Measurements from ENCODE around the gene HSPB6. TPM values are rescaled to one million over a fixed set of nuclear protein-coding genes. Genes with fewer than 3 reads are reported as not detected.
"Not testable (repeated sequence)": the region's sequence is repeated elsewhere in the genome, so short reads cannot be mapped to it uniquely, and the experiment has no call there.

HSPB6 gene
- total RNA-seq, 2 experiments from 2014 or later: 0.53 to 0.93 TPM

- Mint-ChIP-seq H3K27ac (no peak overlapping the region), H3K4me3 (peak overlapping the region; percentile 75), H3K27me3 (no peaks in the 10 kb centered on the region), H3K4me1 (peaks cover 12% of the 10 kb centered on the region), H3K36me3 (ENCODE audit: low read depth) (no peaks in the 10 kb centered on the region), H3K9me3 (ENCODE audit: low read depth) (no peaks in the 10 kb centered on the region)
- DNase-seq (no peak), ATAC-seq (no peak)
- intact Hi-C loops (cut with DNase I, micrococcal nuclease): loop anchor here (1.0 to 2.0 kb wide), 17 partner anchors 16 to 366 kb away; partner anchors contain the start of genes LIN37 (in 2 of the 2), PROSER3 (in 2 of the 2), PSENEN (in 2 of the 2) and U2AF1L4 (in 2 of the 2)
- ChIA-PET CTCF (interaction anchor here (0.6 kb wide), 1 partner anchor 15 kb away, joined by 4 read pairs; no protein-coding TSS in a partner anchor), POLR2A (no interaction called here)
Observed at GRCh38 chr19:35774274-35775045, 17.6 kb upstream of the HSPB6 start.

- Mint-ChIP-seq H3K4me1 (peaks cover 12% of the 10 kb centered on the region), H3K36me3 (ENCODE audit: low read depth) (peaks cover 6% of the 10 kb centered on the region), H3K9me3 (ENCODE audit: low read depth) (no peaks in the 10 kb centered on the region), H3K27ac (no peak overlapping the region), H3K27me3 (no peaks in the 10 kb centered on the region), H3K4me3 (no peak overlapping the region)
- ATAC-seq: no peak
- ChIA-PET POLR2A (no interaction called here), CTCF (no interaction called here)
- no peak for DNase-seq
- intact Hi-C loops (cut with DNase I, micrococcal nuclease): no loop called here
Observed at GRCh38 chr19:35773020-35773806, 16.4 kb upstream of the HSPB6 start.

GRCh38 chr19:35772362-35772761, 15.5 kb upstream of the HSPB6 start:
- H3K9me3 Mint-ChIP-seq (ENCODE audit: low read depth); H3K36me3 Mint-ChIP-seq (ENCODE audit: low read depth); ATAC-seq; H3K27me3 Mint-ChIP-seq; H3K27ac Mint-ChIP-seq; POLR2A ChIA-PET; H3K4me3 Mint-ChIP-seq; DNase-seq; intact Hi-C loops (cut with DNase I, micrococcal nuclease); CTCF ChIA-PET: not testable (repeated sequence)
- peaks cover 12% of the 10 kb centered on the region for H3K4me1 Mint-ChIP-seq

GRCh38 chr19:35768082-35768421, 11.2 kb upstream of the HSPB6 start:
- Mint-ChIP-seq H3K4me3 (no peak overlapping the region), H3K9me3 (ENCODE audit: low read depth) (no peaks in the 10 kb centered on the region), H3K27ac (no peak overlapping the region), H3K27me3 (no peaks in the 10 kb centered on the region), H3K4me1 (no peaks in the 10 kb centered on the region), H3K36me3 (ENCODE audit: low read depth) (peaks cover 18% of the 10 kb centered on the region)
- DNase-seq (no peak), ATAC-seq (no peak)
- ChIA-PET POLR2A (no interaction called here), CTCF (no interaction called here)
- intact Hi-C loops (cut with DNase I, micrococcal nuclease): no loop called here

- Mint-ChIP-seq H3K9me3 (ENCODE audit: low read depth) (no peaks in the 10 kb centered on the region), H3K36me3 (ENCODE audit: low read depth) (peaks cover 18% of the 10 kb centered on the region), H3K27ac (no peak overlapping the region), H3K27me3 (no peaks in the 10 kb centered on the region), H3K4me3 (no peak overlapping the region), H3K4me1 (no peaks in the 10 kb centered on the region)
- ATAC-seq (no peak), DNase-seq (no peak)
- ChIA-PET CTCF (no interaction called here), POLR2A (no interaction called here)
- intact Hi-C loops (cut with DNase I, micrococcal nuclease): no loop called here
Observed at GRCh38 chr19:35767288-35768081, 10.7 kb upstream of the HSPB6 start.

GRCh38 chr19:35766571-35767104, 9.8 kb upstream of the HSPB6 start:
- CTCF ChIA-PET: no interaction called here
- intact Hi-C loops (cut with DNase I, micrococcal nuclease): no loop called here
- H3K9me3 Mint-ChIP-seq (ENCODE audit: low read depth): no peaks in the 10 kb centered on the region
- ATAC-seq: no peak
- H3K4me1 Mint-ChIP-seq: no peaks in the 10 kb centered on the region
- no peaks in the 10 kb centered on the region for H3K27me3 Mint-ChIP-seq
- no peak overlapping the region for H3K4me3 Mint-ChIP-seq
- POLR2A ChIA-PET: no interaction called here
- H3K27ac Mint-ChIP-seq: no peak overlapping the region
- no peak for DNase-seq
- H3K36me3 Mint-ChIP-seq (ENCODE audit: low read depth): peaks cover 23% of the 10 kb centered on the region

- CTCF ChIA-PET: interaction anchor here (0.5 kb wide), 1 partner anchor 45 kb away, joined by 3 read pairs; no protein-coding TSS in a partner anchor
- no peak for ATAC-seq
- POLR2A ChIA-PET: interaction anchor here (0.6 kb wide), 1 partner anchor 117 kb away, joined by 4 read pairs; the partner anchor contains the start of gene COX6B1
Observed at GRCh38 chr19:35764432-35765315, 7.8 kb upstream of the HSPB6 start.

GRCh38 chr19:35760711-35761349, 4.0 kb upstream of the HSPB6 start:
- Mint-ChIP-seq H3K4me3 (no peak overlapping the region), H3K36me3 (ENCODE audit: low read depth) (peaks cover 33% of the 10 kb centered on the region), H3K9me3 (ENCODE audit: low read depth) (no peaks in the 10 kb centered on the region), H3K27ac (no peak overlapping the region), H3K27me3 (peaks cover 4% of the 10 kb centered on the region), H3K4me1 (peaks cover 27% of the 10 kb centered on the region)
- ChIA-PET CTCF (no interaction called here), POLR2A (no interaction called here)
- intact Hi-C loops (cut with DNase I, micrococcal nuclease): no loop called here
- DNase-seq (no peak), ATAC-seq (no peak)

More at GRCh38 chr19:35764432-35765315, 7.8 kb upstream of the HSPB6 start:
- no peaks in the 10 kb centered on the region for H3K9me3 Mint-ChIP-seq (ENCODE audit: low read depth)
- H3K4me3 Mint-ChIP-seq: no peak overlapping the region
- DNase-seq: no peak
- intact Hi-C loops (cut with DNase I, micrococcal nuclease): no loop called here
- H3K27ac Mint-ChIP-seq: no peak overlapping the region
- no peaks in the 10 kb centered on the region for H3K27me3 Mint-ChIP-seq
- peaks cover 36% of the 10 kb centered on the region for H3K36me3 Mint-ChIP-seq (ENCODE audit: low read depth)
- H3K4me1 Mint-ChIP-seq: peaks cover 4% of the 10 kb centered on the region

GRCh38 chr19:35759697-35760096, 2.9 kb upstream of the HSPB6 start:
- Mint-ChIP-seq H3K27ac (no peak overlapping the region), H3K27me3 (peaks cover 4% of the 10 kb centered on the region), H3K4me3 (peak overlapping the region; percentile 85), H3K36me3 (ENCODE audit: low read depth) (peaks cover 28% of the 10 kb centered on the region), H3K4me1 (peaks cover 29% of the 10 kb centered on the region), H3K9me3 (ENCODE audit: low read depth) (no peaks in the 10 kb centered on the region)
- CTCF ChIA-PET: no interaction called here
- intact Hi-C loops (cut with DNase I, micrococcal nuclease): loop anchor here in 1 of 2 experiments (2.0 kb wide), 1 partner anchor 15 kb away; the partner anchor contains the start of gene ARHGAP33
- POLR2A ChIA-PET: no interaction called here
- ATAC-seq: no peak
- no peak for DNase-seq

Data from activated CD4-positive, alpha-beta T cell treated with anti-CD3 and anti-CD28 coated beads for 36 hours (primary cell).